Measurements from ENCODE around the gene BACE2. TPM values are rescaled to one million over a fixed set of nuclear protein-coding genes. Genes with fewer than 3 reads are reported as not detected.
"Not testable (repeated sequence)": the region's sequence is repeated elsewhere in the genome, so short reads cannot be mapped to it uniquely, and the experiment has no call there.

Gene BACE2
- total RNA-seq, 1 donor from 2014 or later: 196 TPM

GRCh38 chr21:41269535-41269934, 101.6 kb downstream of the BACE2 start:
- no peak for DNase-seq (ENCODE audit: low read depth in 2 of 2)

- no peak for DNase-seq (ENCODE audit: low read depth in 2 of 2)
Measured at GRCh38 chr21:41277196-41277595, 109.2 kb downstream of the BACE2 start.

GRCh38 chr21:41277846-41278245, 109.9 kb downstream of the BACE2 start:
- no peak for DNase-seq (ENCODE audit: low read depth in 2 of 2)

GRCh38 chr21:41280115-41280919, 112.4 kb downstream of the BACE2 start:
- DNase-seq (ENCODE audit: low read depth in 2 of 2): no peak

GRCh38 chr21:41282412-41282811, 114.5 kb downstream of the BACE2 start:
- no peak for DNase-seq (ENCODE audit: low read depth in 2 of 2)

- peak; percentile 63 to 78 for DNase-seq (ENCODE audit: low read depth in 2 of 2)
Measured at GRCh38 chr21:41283211-41283818, 115.4 kb downstream of the BACE2 start.

GRCh38 chr21:41289431-41289830, 121.5 kb downstream of the BACE2 start:
- DNase-seq (ENCODE audit: low read depth in 2 of 2): no peak

GRCh38 chr21:41290106-41290799, 122.3 kb downstream of the BACE2 start:
- no peak for DNase-seq (ENCODE audit: low read depth in 2 of 2)

- no peak for DNase-seq (ENCODE audit: low read depth in 2 of 2)
Measured at GRCh38 chr21:41294548-41295231, 126.7 kb downstream of the BACE2 start.

GRCh38 chr21:41295721-41296254, 127.8 kb downstream of the BACE2 start:
- DNase-seq (ENCODE audit: low read depth in 2 of 2): no peak

GRCh38 chr21:41302976-41303375, 135.0 kb downstream of the BACE2 start:
- no peak for DNase-seq (ENCODE audit: low read depth in 2 of 2)

- no peak for DNase-seq (ENCODE audit: low read depth in 2 of 2)
Measured at GRCh38 chr21:41304068-41304720, 136.2 kb downstream of the BACE2 start.

GRCh38 chr21:41307219-41307618, 139.3 kb downstream of the BACE2 start:
- DNase-seq (ENCODE audit: low read depth in 2 of 2): no peak

GRCh38 chr21:41313285-41314164, 145.6 kb downstream of the BACE2 start:
- not testable (repeated sequence) for DNase-seq (ENCODE audit: low read depth in 2 of 2)

GRCh38 chr21:41315726-41316125, 147.8 kb downstream of the BACE2 start:
- DNase-seq (ENCODE audit: low read depth in 2 of 2): no peak

GRCh38 chr21:41316200-41317062, 148.5 kb downstream of the BACE2 start, which contains the start of gene FAM3B:
Gene FAM3B (plus strand): TSS chr21:41316801. CDS start chr21:41316880, 79 bp downstream.
- DNase-seq (ENCODE audit: low read depth in 2 of 2): no peak

GRCh38 chr21:41317063-41317392, 149.1 kb downstream of the BACE2 start:
- DNase-seq (ENCODE audit: low read depth in 2 of 2): no peak

GRCh38 chr21:41317458-41317857, 149.5 kb downstream of the BACE2 start:
- DNase-seq (ENCODE audit: low read depth in 2 of 2): no peak

- no peak for DNase-seq (ENCODE audit: low read depth in 2 of 2)
Measured at GRCh38 chr21:41318218-41318617, 150.3 kb downstream of the BACE2 start.

Measured in dermis microvascular lymphatic vessel endothelial cell (primary cell).